Peyer's patch (tissue), 4 donors: ENCODE measurements around the gene ARHGAP28. TPM values are rescaled to one million over a fixed set of nuclear protein-coding genes. Genes with fewer than 3 reads are reported as not detected.
"Not testable (repeated sequence)": the region's sequence is repeated elsewhere in the genome, so short reads cannot be mapped to it uniquely, and the experiment has no call there.

Experiments used
- DNase-seq, 3 donors: peaks; one replicate each; pipeline ENCODE4 v3.0.0-alpha.2; 2017 to 2019
- H3K27ac ChIP-seq, 4 donors: fragments of 200-600 bp; sonication (generic); one replicate each; pipeline ENCODE4 v1.5.1; 2016 to 2019
- H3K27me3 ChIP-seq, 2 donors: fragments of 200-600 bp; sonication (generic); one replicate each; pipeline ENCODE4 v1.5.1; 2019
- H3K36me3 ChIP-seq, 3 donors: fragments of 200-600 bp; sonication (generic); one replicate each; pipeline ENCODE4 v1.5.1; 2016 to 2019
- H3K4me1 ChIP-seq, 4 donors: fragments of 200-600 bp; sonication (generic); one replicate each; pipeline ENCODE4 v1.5.1; 2016 to 2019
- H3K4me3 ChIP-seq, 4 donors: fragments of 200-600 bp; sonication (generic); 1 replicate in 3 of 4; 2 replicates in 1 of 4; pipeline ENCODE4 v1.5.1; 2016 to 2019; ENCODE audit warnings: mild to moderate bottlenecking in 1 of 4
- H3K9me3 ChIP-seq, 4 donors: fragments of 200-600 bp; sonication (generic); one replicate each; pipeline ENCODE4 v1.5.1; 2016 to 2019; ENCODE audit warnings: mild to moderate bottlenecking in 1 of 4
- CTCF ChIP-seq, 6 experiments: fragments of 450-650 bp in 4 of 6; fragments of 200-600 bp in 2 of 6; sonication (generic) in 1 of 6; IDR thresholded peaks; one replicate each; pipeline ENCODE4 v1.5.1; 2017 to 2019; ENCODE audit warnings: antibody characterized with exemption in 6 of 6, mild to moderate bottlenecking in 3 of 6, moderate library complexity in 1 of 6
- POLR2A ChIP-seq, 2 donors: fragments of 450-650 bp; IDR thresholded peaks; one replicate each; pipeline ENCODE4 v1.5.1; 2017; ENCODE audit warnings: antibody characterized with exemption in 2 of 2, mild to moderate bottlenecking in 2 of 2, moderate library complexity in 2 of 2
- total RNA-seq, 4 donors: library from RNA; depleted of rRNA; stranded (reverse); fragments of >200 nt; gene quantifications; one replicate each; pipeline ENCODE4 v1.1.0, GENCODE V29; 2016

Gene ARHGAP28
- total RNA-seq, 4 donors from 2014 or later = 1.0 to 35.5 (median 3.3) TPM

- Histone ChIP-seq H3K9me3 (no peaks in the 10 kb centered on the region), H3K27ac (no peak overlapping the region), H3K4me1 (no peaks in the 10 kb centered on the region), H3K4me3 (no peak overlapping the region), H3K36me3 (no peaks in the 10 kb centered on the region), H3K27me3 (no peaks in the 10 kb centered on the region)
- TF ChIP-seq CTCF (IDR thresholded peaks at IDR 0.05) = no peak
- no peak for TF ChIP-seq POLR2A (IDR thresholded peaks at IDR 0.05)
- no peak for DNase-seq
These were observed 108.4 kb downstream of the ARHGAP28 start for GRCh38 chr18:6837904-6838303.

- Histone ChIP-seq H3K36me3 (no peaks in the 10 kb centered on the region), H3K4me3 (no peak overlapping the region), H3K27ac (no peak overlapping the region), H3K9me3 (no peaks in the 10 kb centered on the region), H3K4me1 (no peaks in the 10 kb centered on the region), H3K27me3 (no peaks in the 10 kb centered on the region)
- TF ChIP-seq CTCF (IDR thresholded peaks at IDR 0.05) (no peak), POLR2A (IDR thresholded peaks at IDR 0.05) (no peak)
- no peak for DNase-seq
These were observed 112.6 kb downstream of the ARHGAP28 start for GRCh38 chr18:6842081-6842480.

- H3K4me1 ChIP-seq = no peaks in the 10 kb centered on the region
- no peaks in the 10 kb centered on the region for H3K27me3 ChIP-seq
- H3K4me3 ChIP-seq = no peak overlapping the region
- no peaks in the 10 kb centered on the region for H3K9me3 ChIP-seq
- H3K36me3 ChIP-seq = no peaks in the 10 kb centered on the region
- TF ChIP-seq POLR2A (IDR thresholded peaks at IDR 0.05) = no peak
- TF ChIP-seq CTCF (IDR thresholded peaks at IDR 0.05) = no peak
- DNase-seq = no peak
- no peak overlapping the region for H3K27ac ChIP-seq
These were observed 113.8 kb downstream of the ARHGAP28 start for GRCh38 chr18:6843308-6843707.

- not testable (repeated sequence) for H3K36me3 ChIP-seq, DNase-seq, H3K27ac ChIP-seq, H3K4me1 ChIP-seq, H3K27me3 ChIP-seq, H3K9me3 ChIP-seq, H3K4me3 ChIP-seq
These were observed 116.0 kb downstream of the ARHGAP28 start for GRCh38 chr18:6845521-6845920.

- H3K4me1 ChIP-seq = no peaks in the 10 kb centered on the region
- no peak overlapping the region for H3K27ac ChIP-seq
- no peak for DNase-seq
- no peak overlapping the region for H3K4me3 ChIP-seq
- H3K27me3 ChIP-seq = no peaks in the 10 kb centered on the region
- peaks cover 0 to 3% (median 0%) of the 10 kb centered on the region in 4 donors for H3K9me3 ChIP-seq
- H3K36me3 ChIP-seq = no peaks in the 10 kb centered on the region
- TF ChIP-seq POLR2A (IDR thresholded peaks at IDR 0.05) (no peak), CTCF (IDR thresholded peaks at IDR 0.05) (no peak)
These were observed 120.9 kb downstream of the ARHGAP28 start for GRCh38 chr18:6850396-6850795.

GRCh38 chr18:6851480-6851879 lies 122.0 kb downstream of the ARHGAP28 start:
- H3K4me1 ChIP-seq = no peaks in the 10 kb centered on the region
- H3K9me3 ChIP-seq = peaks cover 0 to 3% (median 0%) of the 10 kb centered on the region in 4 donors
- no peak overlapping the region for H3K27ac ChIP-seq
- H3K27me3 ChIP-seq = no peaks in the 10 kb centered on the region
- no peak overlapping the region for H3K4me3 ChIP-seq
- no peak for TF ChIP-seq CTCF (IDR thresholded peaks at IDR 0.05)
- no peak for TF ChIP-seq POLR2A (IDR thresholded peaks at IDR 0.05)
- no peak for DNase-seq
- no peaks in the 10 kb centered on the region for H3K36me3 ChIP-seq
